ENCODE data around the gene NMRK1. TPM values are rescaled to one million over a fixed set of nuclear protein-coding genes. Genes with fewer than 3 reads are reported as not detected.
A peak's percentile ranks its signal among the peaks of the same experiment; 100 is the strongest.

Gene NMRK1
- total and polyA plus RNA-seq, 9 donors: 14.6 to 40.0 (median 23.8) TPM

DNA sequence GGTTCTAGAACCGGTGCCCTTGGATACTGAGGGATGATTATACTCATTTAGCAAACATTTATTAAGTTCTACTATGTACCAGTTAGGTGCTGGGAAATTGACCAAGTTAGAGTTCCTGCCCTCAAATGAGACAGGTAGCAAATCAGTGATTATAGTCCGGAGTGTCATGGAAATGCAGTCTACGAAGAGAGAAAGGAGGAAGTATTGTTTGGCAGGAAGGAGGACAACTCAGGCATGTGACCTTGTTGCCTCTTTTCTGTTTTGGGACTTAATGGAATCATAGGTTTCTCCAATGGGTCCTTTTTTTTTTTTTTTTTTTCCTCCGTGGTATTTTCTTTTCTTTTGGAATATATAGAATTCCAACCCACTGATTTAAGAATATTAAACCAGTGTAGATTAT, 28.4 kb upstream of the NMRK1 start:
- H3K9me3 ChIP-seq: no peaks in the 10 kb centered on the region
- TF ChIP-seq EP300 (IDR thresholded peaks at IDR 0.05) (no peak), POLR2A (IDR thresholded peaks at IDR 0.05) (no peak)
- TF ChIP-seq, protein P1, sequence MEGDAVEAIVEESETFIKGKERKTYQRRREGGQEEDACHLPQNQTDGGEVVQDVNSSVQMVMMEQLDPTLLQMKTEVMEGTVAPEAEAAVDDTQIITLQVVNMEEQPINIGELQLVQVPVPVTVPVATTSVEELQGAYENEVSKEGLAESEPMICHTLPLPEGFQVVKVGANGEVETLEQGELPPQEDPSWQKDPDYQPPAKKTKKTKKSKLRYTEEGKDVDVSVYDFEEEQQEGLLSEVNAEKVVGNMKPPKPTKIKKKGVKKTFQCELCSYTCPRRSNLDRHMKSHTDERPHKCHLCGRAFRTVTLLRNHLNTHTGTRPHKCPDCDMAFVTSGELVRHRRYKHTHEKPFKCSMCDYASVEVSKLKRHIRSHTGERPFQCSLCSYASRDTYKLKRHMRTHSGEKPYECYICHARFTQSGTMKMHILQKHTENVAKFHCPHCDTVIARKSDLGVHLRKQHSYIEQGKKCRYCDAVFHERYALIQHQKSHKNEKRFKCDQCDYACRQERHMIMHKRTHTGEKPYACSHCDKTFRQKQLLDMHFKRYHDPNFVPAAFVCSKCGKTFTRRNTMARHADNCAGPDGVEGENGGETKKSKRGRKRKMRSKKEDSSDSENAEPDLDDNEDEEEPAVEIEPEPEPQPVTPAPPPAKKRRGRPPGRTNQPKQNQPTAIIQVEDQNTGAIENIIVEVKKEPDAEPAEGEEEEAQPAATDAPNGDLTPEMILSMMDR (IDR thresholded peaks at IDR 0.05): no peak
- H3K36me3 ChIP-seq: no peaks in the 10 kb centered on the region
- intact Hi-C loops (cut with DNase I): no loop called here
- 67 to 74% (median 71%) methylated on average over 4 of the region's 4 CpGs for WGBS, 3 donors
- no peak overlapping the region for H3K27ac ChIP-seq
- no peak for DNase-seq
- no peak overlapping the region for H3K4me3 ChIP-seq
- no peaks in the 10 kb centered on the region for H3K27me3 ChIP-seq
- peaks cover 2% of the 10 kb centered on the region for H3K4me1 ChIP-seq (ENCODE audit: insufficient read depth)

DNA sequence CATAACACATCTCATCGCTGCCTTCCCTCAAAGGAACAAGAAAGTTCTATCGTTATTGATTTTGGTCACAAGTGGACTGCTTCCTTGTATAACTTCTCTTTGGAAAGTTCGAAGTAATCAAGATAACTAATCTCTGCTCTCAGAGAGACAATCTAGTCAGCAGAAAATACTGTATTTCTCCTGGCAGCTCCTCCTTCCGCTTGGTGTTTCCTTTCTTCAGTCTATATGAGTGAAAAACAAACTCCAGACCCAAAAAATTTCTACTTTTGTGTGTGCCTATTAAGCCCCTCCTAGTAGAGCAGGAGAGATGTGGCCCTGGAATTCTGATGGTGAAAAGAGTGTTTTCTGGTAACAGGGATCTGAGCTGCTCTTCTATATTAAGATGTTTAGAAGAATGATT, 24.8 kb upstream of the NMRK1 start:
- no peaks in the 10 kb centered on the region for H3K9me3 ChIP-seq
- 50 to 61% (median 57%) methylated on average over 4 of the region's 4 CpGs for WGBS, 3 donors
- no peak overlapping the region for H3K4me3 ChIP-seq
- H3K36me3 ChIP-seq: no peaks in the 10 kb centered on the region
- intact Hi-C loops (cut with DNase I): no loop called here
- peaks cover 8% of the 10 kb centered on the region for H3K4me1 ChIP-seq (ENCODE audit: insufficient read depth)
- H3K27me3 ChIP-seq: no peaks in the 10 kb centered on the region
- H3K27ac ChIP-seq: no peak overlapping the region
- TF ChIP-seq, protein P1 (IDR thresholded peaks at IDR 0.05): no peak
- TF ChIP-seq POLR2A (IDR thresholded peaks at IDR 0.05): no peak
- TF ChIP-seq EP300 (IDR thresholded peaks at IDR 0.05): no peak
- no peak for DNase-seq

DNA sequence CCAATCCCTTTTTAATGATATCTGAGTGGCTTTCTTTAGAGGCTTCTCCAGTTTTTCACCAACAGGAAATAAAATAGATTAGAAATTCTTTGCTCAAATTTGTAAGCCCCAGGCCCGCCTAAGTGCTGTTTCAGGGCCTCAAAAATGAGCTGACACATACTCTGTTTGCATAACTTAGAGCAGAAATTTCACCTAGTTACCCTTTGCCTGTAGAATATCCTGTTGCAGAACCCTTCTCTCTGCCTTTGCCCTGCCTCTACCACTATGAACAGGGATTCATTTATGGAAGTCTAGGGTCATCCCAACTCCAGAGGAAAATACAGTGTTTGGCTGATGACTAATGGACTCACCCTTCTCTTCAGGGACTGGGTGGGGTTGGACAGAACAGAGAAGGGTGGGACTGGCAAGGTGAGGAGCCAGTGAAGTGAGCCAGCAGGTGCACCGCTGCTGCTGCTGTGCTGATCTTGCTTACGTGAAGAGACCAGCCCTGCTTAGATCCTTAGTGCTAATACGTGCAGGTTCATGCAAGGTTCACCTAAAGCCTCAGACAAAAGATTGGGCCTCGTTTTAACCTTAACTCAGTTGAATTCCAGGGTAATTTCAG, 23.2 kb upstream of the NMRK1 start:
- Histone ChIP-seq H3K4me1 (ENCODE audit: insufficient read depth) (peaks cover 10% of the 10 kb centered on the region), H3K4me3 (no peak overlapping the region), H3K27ac (no peak overlapping the region), H3K36me3 (no peaks in the 10 kb centered on the region), H3K27me3 (no peaks in the 10 kb centered on the region), H3K9me3 (no peaks in the 10 kb centered on the region)
- no peak for TF ChIP-seq EP300 (IDR thresholded peaks at IDR 0.05)
- WGBS, 3 donors: 84 to 95% (median 85%) methylated on average over 5 of the region's 5 CpGs
- DNase-seq: no peak
- intact Hi-C loops (cut with DNase I): no loop called here

DNA sequence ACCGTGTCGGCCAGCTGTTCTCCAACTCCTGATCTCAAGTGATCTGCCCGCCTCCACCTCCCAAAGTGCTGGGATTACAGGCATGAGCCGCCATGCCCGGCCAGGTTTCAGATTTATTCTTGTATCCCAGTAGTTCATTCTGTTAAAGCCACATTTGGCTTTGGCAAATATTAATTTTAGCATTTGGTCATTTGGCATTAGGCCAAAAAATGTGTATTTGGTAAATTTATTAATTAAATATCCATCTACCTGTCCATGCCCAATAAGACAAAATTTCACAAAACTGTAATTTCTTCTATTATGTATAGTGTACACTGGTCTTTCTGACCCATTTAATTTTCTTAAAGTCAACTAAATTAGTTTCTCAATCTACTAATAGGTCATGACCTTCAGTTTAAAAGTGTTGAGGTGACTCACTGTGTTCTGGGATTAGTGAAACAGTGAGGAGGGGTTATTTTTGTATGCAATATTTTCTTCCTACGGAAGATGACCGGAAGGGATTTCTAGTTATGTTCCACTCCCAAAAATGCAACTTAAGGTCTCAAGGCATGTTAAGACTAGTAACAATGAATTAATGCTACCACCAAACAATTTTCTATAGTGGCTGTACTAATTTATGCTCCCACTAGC, 21.4 kb upstream of the NMRK1 start:
- WGBS, 3 donors: 83 to 95% (median 92%) methylated on average over 7 of the region's 7 CpGs
- TF ChIP-seq POLR2A (IDR thresholded peaks at IDR 0.05): no peak
- no peak for TF ChIP-seq EP300 (IDR thresholded peaks at IDR 0.05)
- TF ChIP-seq, protein P1 (IDR thresholded peaks at IDR 0.05): no peak
- no peak overlapping the region for H3K4me3 ChIP-seq
- H3K4me1 ChIP-seq (ENCODE audit: insufficient read depth): peaks cover 10% of the 10 kb centered on the region
- intact Hi-C loops (cut with DNase I): no loop called here
- H3K9me3 ChIP-seq: no peaks in the 10 kb centered on the region
- no peak for DNase-seq
- no peaks in the 10 kb centered on the region for H3K27me3 ChIP-seq
- no peak overlapping the region for H3K27ac ChIP-seq
- H3K36me3 ChIP-seq: no peaks in the 10 kb centered on the region

DNA sequence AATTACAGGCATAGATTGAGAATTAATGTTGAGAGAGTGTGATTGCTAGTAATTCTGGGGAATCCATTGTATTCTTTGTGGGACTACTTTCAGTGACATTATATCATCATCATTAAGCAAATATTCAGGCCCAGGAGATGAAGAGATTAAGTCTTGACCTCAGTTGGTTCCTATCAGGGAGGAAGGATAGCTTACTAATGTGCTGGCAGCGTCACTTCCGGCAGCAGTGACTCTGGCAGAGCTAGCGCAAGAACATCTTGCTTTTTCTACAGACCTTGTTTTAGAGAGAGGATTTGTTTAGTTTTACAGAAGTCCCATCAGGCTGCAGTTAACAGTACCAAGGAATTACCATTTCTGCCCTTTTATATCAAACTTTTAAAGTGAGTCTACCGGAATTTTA, 20.6 kb upstream of the NMRK1 start:
- H3K4me1 ChIP-seq (ENCODE audit: insufficient read depth): peaks cover 10% of the 10 kb centered on the region
- 25 to 40% (median 25%) methylated on average over 4 of the region's 4 CpGs for WGBS, 3 donors

More for the DNA sequence above, 20.6 kb upstream of the NMRK1 start:
- intact Hi-C loops (cut with DNase I): no loop called here
- Histone ChIP-seq H3K27me3 (no peaks in the 10 kb centered on the region), H3K9me3 (no peaks in the 10 kb centered on the region), H3K27ac (no peak overlapping the region), H3K36me3 (no peaks in the 10 kb centered on the region), H3K4me3 (no peak overlapping the region)
- TF ChIP-seq, protein P1 (IDR thresholded peaks at IDR 0.05): no peak
- TF ChIP-seq EP300 (IDR thresholded peaks at IDR 0.05): no peak
- TF ChIP-seq POLR2A (IDR thresholded peaks at IDR 0.05): no peak
- DNase-seq: peak in 3 of 5 donors; percentile 26 to 67 (median 51)
